HepG2 (cell line): Measurements from ENCODE around the gene NIN. TPM values are rescaled to one million over a fixed set of nuclear protein-coding genes. Genes with fewer than 3 reads are reported as not detected.
A peak's percentile ranks its signal among the peaks of the same experiment; 100 is the strongest.

ENCODE experiments used
- ATAC-seq: fragments of 200-7000 bp; cut with Tn5 transposase; 3 replicates; pipeline ENCODE4 v1.9.1; 2020; ENCODE audit warnings: mild to moderate bottlenecking, moderate library complexity
- BruUV-seq: library from RNA; stranded (reverse); fragments of 400-500 nt; replicated peaks from 2 replicates; lab custom pipeline; 2021; lab: Mats Ljungman, UMichigan
- CTCF ChIA-PET: fragments of 300-600 bp; formaldehyde crosslinking; extraction: SDS; loops from one replicate; lab custom pipeline; 2021; ENCODE audit warnings: low total read pairs, inconsistent platforms, low intra/inter-chr PET ratio; lab: Yijun Ruan, JAX
- POLR2A ChIA-PET: fragments of 350-600 bp; sonication (Branson Sonifier 250); formaldehyde crosslinking; loops from one replicate; lab custom pipeline; 2020; ENCODE audit warnings: antibody characterized with exemption, inconsistent platforms; lab: Yijun Ruan, JAX
- DNase-seq: peaks from one replicate; pipeline ENCODE4 v3.0.0-alpha.2; 2015; ENCODE audit warnings: low spot score
- FAIRE-seq: peaks from 3 replicates; lab custom pipeline; 2011; peaks lifted over from hg19 to GRCh38; lab: Jason Lieb, UNC
- H2AFZ ChIP-seq: one replicate; pipeline ENCODE4 v1.6.1; 2011; ENCODE audit warnings: low read length, inconsistent platforms
- H3K27ac ChIP-seq: fragments of 300-600 bp; 3 replicates; pipeline ENCODE4 v1.8.0; 2011; ENCODE audit warnings: mixed run types, mild to moderate bottlenecking, mixed read lengths, low read length, inconsistent platforms; ENCODE audit not compliant: insufficient read depth; ENCODE audit errors: extremely low read length
- H3K27me3 ChIP-seq, 2 experiments: fragments of 200-600 bp in 1 of 2; 2 replicates in 1 of 2; 3 replicates in 1 of 2; pipeline versions ENCODE4 v1.6.0 to v1.8.0; 2011; ENCODE audit warnings: low read length in 2 of 2, mild to moderate bottlenecking in 2 of 2, moderate library complexity in 2 of 2, inconsistent platforms in 1 of 2; ENCODE audit not compliant: insufficient read depth in 2 of 2, control insufficient read depth in 1 of 2
- H3K36me3 ChIP-seq, 2 experiments: fragments of 200-600 bp in 1 of 2; replicated peaks in 1 of 2; 2 replicates in 1 of 2; 3 replicates in 1 of 2; pipeline versions ENCODE4 v1.5.1 to v1.8.0; 2011; ENCODE audit warnings: low read length in 2 of 2, inconsistent platforms in 1 of 2; ENCODE audit not compliant: insufficient read depth in 2 of 2, control insufficient read depth in 1 of 2
- H3K4me1 ChIP-seq: 2 replicates; pipeline ENCODE4 v1.5.1; 2012; ENCODE audit warnings: low read length, inconsistent platforms; ENCODE audit not compliant: insufficient read depth
- H3K4me2 ChIP-seq: 2 replicates; pipeline ENCODE4 v1.6.0; 2011; ENCODE audit warnings: low read depth, low read length, inconsistent platforms
- H3K4me3 ChIP-seq, 3 experiments: fragments of 200-600 bp in 1 of 3; sonication (generic), shearing (Covaris generic) in 1 of 3; replicated peaks in 1 of 3; 2 replicates each; pipeline ENCODE4 v1.5.1; 2011 to 2016; ENCODE audit warnings: low read length in 3 of 3, inconsistent platforms in 2 of 3, low read depth in 2 of 3, mild to moderate bottlenecking in 2 of 3, control low read depth in 1 of 3, mixed read lengths in 1 of 3; ENCODE audit not compliant: insufficient read depth in 1 of 3
- H3K79me2 ChIP-seq: one replicate; pipeline ENCODE4 v1.6.1; 2011; ENCODE audit warnings: low read length, inconsistent platforms; ENCODE audit not compliant: insufficient read depth
- H3K9ac ChIP-seq: 2 replicates; pipeline ENCODE4 v1.6.0; 2011; ENCODE audit warnings: mild to moderate bottlenecking, low read depth, low read length, inconsistent platforms; ENCODE audit not compliant: insufficient read depth
- H3K9me3 ChIP-seq: 2 replicates; pipeline ENCODE4 v1.5.1; 2012; ENCODE audit warnings: mild to moderate bottlenecking, low read length
- H4K20me1 ChIP-seq: 2 replicates; pipeline ENCODE4 v1.6.0; 2011; ENCODE audit warnings: inconsistent platforms, mild to moderate bottlenecking, low read length, moderate library complexity; ENCODE audit not compliant: insufficient read depth
- CBX2 ChIP-seq, 2 experiments: fragments of 200-600 bp in 1 of 2; sonication (generic); formaldehyde crosslinking in 1 of 2; IDR thresholded peaks; 2 replicates each; pipeline versions ENCODE4 v1.7.0 to v1.8.1; 2018 to 2022; ENCODE audit warnings: low read depth in 2 of 2, low read length in 1 of 2, mild to moderate bottlenecking in 1 of 2, missing genetic modification reagents in 1 of 2
- DZIP1 ChIP-seq: sonication (generic); formaldehyde crosslinking; IDR thresholded peaks from 2 replicates; pipeline ENCODE4 v1.5.0; 2020; ENCODE audit warnings: mild to moderate bottlenecking, missing genetic modification reagents
- FOXC1 ChIP-seq: sonication (generic); formaldehyde crosslinking; IDR thresholded peaks from 2 replicates; pipeline ENCODE4 v1.8.0; 2022; ENCODE audit warnings: mild to moderate bottlenecking, missing genetic modification reagents, borderline replicate concordance
- MTF1 ChIP-seq: sonication (generic); formaldehyde crosslinking; IDR thresholded peaks from 2 replicates; pipeline ENCODE4 v1.5.0; 2020; ENCODE audit warnings: missing genetic modification reagents
- NCOR1 ChIP-seq: fragments of 200-600 bp; sonication (generic); IDR thresholded peaks from 2 replicates; pipeline ENCODE4 v1.7.0; 2017; ENCODE audit warnings: antibody characterized with exemption, low read length, borderline replicate concordance
- NKX3-1 ChIP-seq: sonication (generic); formaldehyde crosslinking; IDR thresholded peaks from 2 replicates; pipeline ENCODE4 v1.5.0; 2020; ENCODE audit warnings: missing genetic modification reagents
- SALL1 ChIP-seq: sonication (generic); formaldehyde crosslinking; IDR thresholded peaks from 2 replicates; pipeline ENCODE4 v1.8.0; 2022; ENCODE audit warnings: mild to moderate bottlenecking, missing genetic modification reagents
- SALL2 ChIP-seq: sonication (generic); formaldehyde crosslinking; IDR thresholded peaks from 2 replicates; pipeline ENCODE4 v1.8.1; 2023; ENCODE audit warnings: mild to moderate bottlenecking, missing genetic modification reagents, inconsistent platforms
- SRF ChIP-seq: IDR thresholded peaks from 2 replicates; pipeline ENCODE4 v1.6.1; 2011; ENCODE audit warnings: mild to moderate bottlenecking, low read depth, low read length, moderate library complexity
- ZIK1 ChIP-seq: sonication (generic); formaldehyde crosslinking; IDR thresholded peaks from 2 replicates; pipeline ENCODE4 v1.5.0; 2020; ENCODE audit warnings: mild to moderate bottlenecking, low read depth, missing genetic modification reagents, borderline replicate concordance
- WGBS: methylation state at CpG from one replicate; pipeline ENCODE4 v1.1.6; 2017; ENCODE audit warnings: low lambda C conversion rate; 5-methylcytosine and 5-hydroxymethylcytosine counted together
- in situ Hi-C: cut with HindIII; loops from 2 replicates; pipeline ENCODE4 v1.10.0; 2017; ENCODE audit warnings: low pct_unique_long_range_greater_than_20kb; ENCODE audit not compliant: extremely low pct_ligation_motif_present
- intact Hi-C: fragments of 100-400 bp; cut with micrococcal nuclease; formaldehyde crosslinking; loops from one replicate; pipeline ENCODE4 v1.10.0; 2022; ENCODE audit not compliant: unreplicated experiment
- polyA plus RNA-seq, 8 experiments: library from polyadenylated mRNA; depleted of rRNA in 3 of 8; stranded (reverse) in 7 of 8; unstranded in 1 of 8; fragments of >200 nt; fragmentation: Illumina TruSeq in 4 of 8; extraction: Trizol in 4 of 8; gene quantifications; 2 replicates each; pipeline versions ENCODE4 v1.2.1 to v1.2.3, GENCODE V29; 2011 to 2016; ENCODE audit warnings: low read depth in 4 of 8, missing spikeins in 1 of 8, mixed read lengths in 1 of 8; ENCODE audit not compliant: insufficient read depth in 1 of 8
- total RNA-seq, 5 experiments: library from RNA; depleted of rRNA; stranded (reverse); fragments of >200 nt; fragmentation: Illumina TruSeq; extraction: Trizol; gene quantifications; 2 replicates each; pipeline ENCODE4 v1.2.3, GENCODE V29; 2016; ENCODE audit warnings: low read depth in 1 of 5
- TF ChIP-seq, protein P1 (sequence below): sonication (generic); formaldehyde crosslinking; IDR thresholded peaks from 2 replicates; pipeline ENCODE4 v1.4.0; 2020; ENCODE audit warnings: mild to moderate bottlenecking, missing genetic modification reagents

The NIN gene
- total and polyA plus RNA-seq, 2 of the 13 experiments (the other 11 are each of a cell fraction or from before 2014, with no cell fraction given): 2.8 to 9.7 TPM

DNA sequence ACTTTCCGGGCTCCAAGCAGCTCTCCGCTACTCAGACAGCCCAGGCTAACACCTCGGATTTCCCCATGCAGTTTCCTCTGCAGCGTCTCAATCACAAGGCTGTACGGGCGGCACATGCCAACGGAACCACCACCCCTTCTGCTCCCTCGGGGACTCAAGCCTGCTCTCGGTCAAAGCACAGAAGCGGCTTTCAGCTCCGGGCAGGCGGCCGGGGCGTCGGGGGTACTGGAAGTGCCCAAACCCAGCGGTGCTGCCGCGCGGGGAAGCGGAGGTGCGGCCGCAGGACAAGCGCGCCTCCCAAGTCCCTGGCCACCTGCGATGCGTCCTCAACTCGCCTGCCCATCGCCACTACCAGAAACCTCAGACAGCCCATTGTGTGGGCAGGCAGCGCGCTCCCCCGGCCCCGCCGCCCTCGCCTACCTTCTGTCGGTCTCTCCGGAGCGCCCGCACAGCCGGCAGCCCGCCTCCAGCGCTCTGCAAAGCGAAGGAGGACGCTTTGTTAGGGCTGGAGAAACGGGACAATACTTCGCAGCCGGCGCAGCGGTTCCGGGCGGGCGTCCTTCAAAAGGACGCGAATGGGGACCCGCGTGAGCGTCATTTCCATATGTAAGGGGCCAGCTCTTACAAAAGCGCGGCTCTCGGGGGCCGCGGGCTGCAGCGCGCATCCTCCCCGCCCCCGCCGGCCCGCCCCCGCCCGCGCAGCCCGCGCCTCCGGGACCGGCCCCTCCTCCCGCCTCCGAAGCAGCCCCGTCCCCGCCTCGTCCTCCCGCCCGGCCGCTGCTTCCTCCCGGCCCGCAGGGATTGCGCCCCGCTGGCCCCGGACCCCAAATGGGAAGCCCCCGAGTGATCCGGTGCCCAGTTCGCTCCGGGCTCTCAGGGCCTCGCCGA, 674 bp downstream of the NIN start (continued):
- TF ChIP-seq NCOR1 (no peak), ZIK1 (CRISPR knock-in tag) (0 out of 2 replicates have a peak, but pooled peaks have one; percentile 42), FOXC1 (peak; percentile 60; the same call in 1 of the 2 replicates)

GRCh38 chr14:50829489-50830043, 1.4 kb downstream of the NIN start:
- Histone ChIP-seq H3K4me2 (peak overlapping the region; percentile 99), H2AFZ (no peak overlapping the region), H3K9ac (0 out of 2 replicates have a peak overlapping the region, but pooled peaks have one; percentile 42), H3K36me3 (no peaks in the 10 kb centered on the region), H3K79me2 (peaks cover 18% of the 10 kb centered on the region), H3K27ac (no peak overlapping the region), H3K27me3 (peaks cover 0 to 17% of the 10 kb centered on the region in 2 experiments; a peak in 1 of 5 replicates), H3K9me3 (no peaks in the 10 kb centered on the region), H3K4me3 (peak overlapping the region; percentile 77 to 86 (median 77)), H3K4me1 (peaks cover 72% of the 10 kb centered on the region), H4K20me1 (no peaks in the 10 kb centered on the region; the same call in 1 of the 2 replicates)
- peak; percentile 37 for ATAC-seq
- FAIRE-seq: peak; percentile 12
- DNase-seq: no peak
- no TSS peak for BruUV-seq
- in situ Hi-C loops (no loop called here), intact Hi-C loops (loop anchor here (5.0 kb wide), 2 partner anchors 33 to 108 kb away; no protein-coding TSS in a partner anchor)
- WGBS: 6% methylated on average over 12 of the region's 14 CpGs
- ChIA-PET CTCF (no interaction called here), POLR2A (interaction anchor here (0.6 to 3.7 kb wide), 5 partner anchors 10 to 265 kb away, joined by 3 to 13 read pairs (median 5); partner anchors contain the start of gene PYGL)
- TF ChIP-seq SRF (no peak), SALL2 (CRISPR knock-in tag) (no peak), CBX2 (IDR thresholded peaks at IDR 0.05; ENCODE audit: low read depth, low read length) (0 out of 2 replicates have a peak, but pooled peaks have one; percentile 20), CBX2 (CRISPR knock-in tag; IDR thresholded peaks at IDR 0.05; ENCODE audit: low read depth) (no peak), NKX3-1 (CRISPR knock-in tag) (no peak), DZIP1 (no peak), SALL1 (CRISPR knock-in tag) (0 out of 2 replicates have a peak, but pooled peaks have one; percentile 8), MTF1 (CRISPR knock-in tag) (no peak)
- TF ChIP-seq, protein P1, sequence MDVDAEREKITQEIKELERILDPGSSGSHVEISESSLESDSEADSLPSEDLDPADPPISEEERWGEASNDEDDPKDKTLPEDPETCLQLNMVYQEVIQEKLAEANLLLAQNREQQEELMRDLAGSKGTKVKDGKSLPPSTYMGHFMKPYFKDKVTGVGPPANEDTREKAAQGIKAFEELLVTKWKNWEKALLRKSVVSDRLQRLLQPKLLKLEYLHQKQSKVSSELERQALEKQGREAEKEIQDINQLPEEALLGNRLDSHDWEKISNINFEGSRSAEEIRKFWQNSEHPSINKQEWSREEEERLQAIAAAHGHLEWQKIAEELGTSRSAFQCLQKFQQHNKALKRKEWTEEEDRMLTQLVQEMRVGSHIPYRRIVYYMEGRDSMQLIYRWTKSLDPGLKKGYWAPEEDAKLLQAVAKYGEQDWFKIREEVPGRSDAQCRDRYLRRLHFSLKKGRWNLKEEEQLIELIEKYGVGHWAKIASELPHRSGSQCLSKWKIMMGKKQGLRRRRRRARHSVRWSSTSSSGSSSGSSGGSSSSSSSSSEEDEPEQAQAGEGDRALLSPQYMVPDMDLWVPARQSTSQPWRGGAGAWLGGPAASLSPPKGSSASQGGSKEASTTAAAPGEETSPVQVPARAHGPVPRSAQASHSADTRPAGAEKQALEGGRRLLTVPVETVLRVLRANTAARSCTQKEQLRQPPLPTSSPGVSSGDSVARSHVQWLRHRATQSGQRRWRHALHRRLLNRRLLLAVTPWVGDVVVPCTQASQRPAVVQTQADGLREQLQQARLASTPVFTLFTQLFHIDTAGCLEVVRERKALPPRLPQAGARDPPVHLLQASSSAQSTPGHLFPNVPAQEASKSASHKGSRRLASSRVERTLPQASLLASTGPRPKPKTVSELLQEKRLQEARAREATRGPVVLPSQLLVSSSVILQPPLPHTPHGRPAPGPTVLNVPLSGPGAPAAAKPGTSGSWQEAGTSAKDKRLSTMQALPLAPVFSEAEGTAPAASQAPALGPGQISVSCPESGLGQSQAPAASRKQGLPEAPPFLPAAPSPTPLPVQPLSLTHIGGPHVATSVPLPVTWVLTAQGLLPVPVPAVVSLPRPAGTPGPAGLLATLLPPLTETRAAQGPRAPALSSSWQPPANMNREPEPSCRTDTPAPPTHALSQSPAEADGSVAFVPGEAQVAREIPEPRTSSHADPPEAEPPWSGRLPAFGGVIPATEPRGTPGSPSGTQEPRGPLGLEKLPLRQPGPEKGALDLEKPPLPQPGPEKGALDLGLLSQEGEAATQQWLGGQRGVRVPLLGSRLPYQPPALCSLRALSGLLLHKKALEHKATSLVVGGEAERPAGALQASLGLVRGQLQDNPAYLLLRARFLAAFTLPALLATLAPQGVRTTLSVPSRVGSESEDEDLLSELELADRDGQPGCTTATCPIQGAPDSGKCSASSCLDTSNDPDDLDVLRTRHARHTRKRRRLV (CRISPR knock-in tag): no peak
